Uterus (tissue), 2 donors: Measurements from ENCODE around the gene VSIG4.

Experiments
- CTCF ChIP-seq, 4 experiments: fragments of 200-600 bp in 2 of 4; fragments of 450-650 bp in 2 of 4; sonication (generic) in 2 of 4; IDR thresholded peaks; one replicate each; pipeline ENCODE4 v1.5.1; 2016 to 2019; ENCODE audit warnings: antibody characterized with exemption in 4 of 4, mild to moderate bottlenecking in 2 of 4, moderate library complexity in 1 of 4
- POLR2A ChIP-seq, 2 donors: fragments of 450-650 bp; IDR thresholded peaks; one replicate each; pipeline ENCODE4 v1.6.1; 2016; ENCODE audit warnings: antibody characterized with exemption in 2 of 2, mild to moderate bottlenecking in 1 of 2, moderate library complexity in 1 of 2

DNA sequence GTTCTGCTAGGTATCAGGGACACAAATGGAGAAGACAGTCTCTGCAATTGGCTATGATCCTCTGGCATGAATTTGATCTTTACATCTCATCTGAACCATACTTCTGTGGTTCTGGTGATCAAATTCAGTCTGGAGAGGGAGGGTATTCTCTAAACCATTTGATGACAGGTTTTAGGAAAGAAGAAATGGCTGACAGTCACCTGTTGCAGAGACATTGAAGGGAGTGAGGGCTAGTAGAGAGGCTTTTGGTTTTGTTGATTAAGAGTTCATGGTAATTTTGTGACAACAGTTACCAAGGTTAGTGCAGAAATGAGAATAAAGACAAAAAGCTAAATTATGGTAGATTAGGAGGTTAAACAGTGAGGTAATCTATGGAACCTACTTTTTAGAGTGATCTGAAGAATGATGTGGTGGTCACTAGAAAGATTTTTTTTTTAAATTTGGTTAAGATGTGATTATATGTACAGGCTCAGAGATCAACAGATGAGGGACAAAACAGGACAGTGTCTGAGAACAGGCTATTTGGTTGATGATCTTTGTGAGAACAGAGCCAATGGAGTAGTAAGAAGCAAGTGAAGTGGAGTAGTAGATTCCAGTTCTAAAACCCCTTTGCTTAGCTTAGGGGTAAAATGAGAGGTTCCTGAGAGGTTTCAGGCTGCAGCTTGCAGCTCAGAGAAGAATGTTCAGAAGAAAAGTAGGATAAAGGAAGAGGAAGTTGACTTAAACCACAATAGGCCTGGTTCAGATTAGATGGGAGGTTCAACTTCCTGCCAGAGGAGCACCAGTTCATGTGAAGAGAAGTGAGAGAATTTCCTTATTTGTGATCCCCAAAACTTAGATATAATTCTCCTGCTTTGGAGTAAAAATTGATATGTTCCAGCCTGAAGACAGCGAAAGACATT lies 34.7 kb downstream of the VSIG4 start:
- no peak for TF ChIP-seq CTCF (IDR thresholded peaks at IDR 0.05)
- TF ChIP-seq POLR2A (IDR thresholded peaks at IDR 0.05): no peak
